ENCODE data around the gene C2orf49.

Gene C2orf49

DNA sequence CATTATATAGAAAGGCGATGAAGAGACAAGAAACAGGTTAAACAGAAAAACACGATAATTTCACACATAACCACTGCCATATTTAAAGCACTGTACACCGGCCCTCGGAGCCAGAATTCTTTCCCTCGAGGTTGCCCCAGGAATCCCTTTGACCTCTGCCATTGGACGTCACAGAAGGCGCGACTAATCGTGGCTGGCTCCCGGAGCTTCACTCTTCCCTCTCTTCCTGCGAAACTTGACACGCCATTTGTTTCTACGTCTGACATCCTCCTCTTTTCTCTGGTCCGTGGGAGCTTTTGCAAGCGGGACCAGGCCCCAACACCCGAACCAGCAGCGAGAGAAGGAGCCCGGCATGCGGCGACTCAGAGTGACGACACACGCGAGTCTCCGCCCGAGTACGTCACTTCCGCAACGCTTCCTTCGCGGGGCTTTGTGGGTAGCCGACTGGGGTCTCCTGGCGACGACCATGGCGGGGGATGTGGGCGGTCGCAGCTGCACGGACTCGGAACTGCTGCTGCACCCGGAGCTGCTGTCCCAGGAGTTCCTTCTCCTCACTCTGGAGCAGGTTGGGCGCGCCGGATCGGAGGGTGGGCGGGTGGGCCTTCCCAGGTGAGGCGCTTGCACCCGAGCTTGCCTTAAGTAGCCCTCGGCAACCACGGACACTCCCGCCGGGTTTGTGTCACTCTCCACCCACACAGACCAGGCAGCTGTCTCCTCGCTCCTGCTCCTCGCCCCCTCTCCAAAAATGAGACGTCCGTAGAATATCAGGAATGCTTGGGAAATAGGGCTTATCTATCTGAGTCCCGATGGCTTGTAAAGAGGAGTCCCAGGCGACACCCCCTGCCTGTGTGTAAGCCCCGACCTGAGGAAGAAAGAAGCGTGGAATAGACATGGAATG is at the start of gene C2orf49:
TSS of gene C2orf49 (plus strand) at position 419 of the 898 bp plus-strand sequence. CDS start at position 467, 48 bp downstream.
- H3K4me3 ChIP-seq (ENCODE audit: low read length) = peak within 1 kb of the TSS; percentile 100
- no peaks in the 10 kb centered on the region for H3K9me3 ChIP-seq (ENCODE audit: control insufficient read depth, low read length)
- peaks cover 30% of the 10 kb centered on the region for H3K4me1 ChIP-seq (ENCODE audit: control insufficient read depth, insufficient read depth, low read length)
- H3K36me3 ChIP-seq (ENCODE audit: control insufficient read depth, insufficient read depth, low read length, severe bottlenecking) = peaks cover 33% of the 10 kb centered on the region
- H3K9ac ChIP-seq (ENCODE audit: low read length) = peak within 1 kb of the TSS; percentile 91
- peak; percentile 95 for DNase-seq (ENCODE audit: low read depth)
- no peaks in the 10 kb centered on the region for H3K27me3 ChIP-seq (replicated peaks; ENCODE audit: control insufficient read depth, insufficient read depth, low read length)

DNA sequence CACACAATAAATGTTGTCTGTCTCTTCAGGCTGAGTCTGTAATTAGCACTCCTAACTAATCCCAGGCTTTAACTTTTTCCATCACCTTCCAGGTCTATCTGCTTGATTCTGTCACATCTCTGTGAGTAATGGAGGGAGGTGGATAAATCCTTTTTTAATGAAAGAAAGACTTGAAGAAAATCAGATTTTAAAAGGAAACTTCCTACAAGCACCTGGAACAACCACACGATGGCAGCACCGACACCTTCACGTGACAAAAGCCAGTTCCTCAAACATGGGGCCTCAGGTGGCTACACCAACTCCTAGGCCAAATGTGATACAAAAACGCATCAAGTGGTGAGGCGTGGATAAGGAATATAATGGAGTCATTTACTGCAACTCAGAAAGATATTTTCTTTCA is 49.6 kb upstream of the C2orf49 start:
- Histone ChIP-seq H3K27me3 (replicated peaks; ENCODE audit: control insufficient read depth, insufficient read depth, low read length) (no peaks in the 10 kb centered on the region), H3K36me3 (ENCODE audit: control insufficient read depth, insufficient read depth, low read length, severe bottlenecking) (peaks cover 57% of the 10 kb centered on the region), H3K9me3 (ENCODE audit: control insufficient read depth, low read length) (no peaks in the 10 kb centered on the region), H3K4me1 (ENCODE audit: control insufficient read depth, insufficient read depth, low read length) (peaks cover 5% of the 10 kb centered on the region), H3K9ac (ENCODE audit: low read length) (no peak overlapping the region), H3K4me3 (ENCODE audit: low read length) (no peak overlapping the region)
- peak; percentile 49 for DNase-seq (ENCODE audit: low read depth)

- peaks cover 57% of the 10 kb centered on the region for H3K36me3 ChIP-seq (ENCODE audit: control insufficient read depth, insufficient read depth, low read length, severe bottlenecking)
- no peaks in the 10 kb centered on the region for H3K27me3 ChIP-seq (replicated peaks; ENCODE audit: control insufficient read depth, insufficient read depth, low read length)
- no peak overlapping the region for H3K4me3 ChIP-seq (ENCODE audit: low read length)
- H3K4me1 ChIP-seq (ENCODE audit: control insufficient read depth, insufficient read depth, low read length) = peaks cover 5% of the 10 kb centered on the region
- H3K9ac ChIP-seq (ENCODE audit: low read length) = no peak overlapping the region
- H3K9me3 ChIP-seq (ENCODE audit: control insufficient read depth, low read length) = no peaks in the 10 kb centered on the region
- DNase-seq (ENCODE audit: low read depth) = no peak
Measured at GRCh38 chr2:105288133-105288532, 49.2 kb upstream of the C2orf49 start.

DNA sequence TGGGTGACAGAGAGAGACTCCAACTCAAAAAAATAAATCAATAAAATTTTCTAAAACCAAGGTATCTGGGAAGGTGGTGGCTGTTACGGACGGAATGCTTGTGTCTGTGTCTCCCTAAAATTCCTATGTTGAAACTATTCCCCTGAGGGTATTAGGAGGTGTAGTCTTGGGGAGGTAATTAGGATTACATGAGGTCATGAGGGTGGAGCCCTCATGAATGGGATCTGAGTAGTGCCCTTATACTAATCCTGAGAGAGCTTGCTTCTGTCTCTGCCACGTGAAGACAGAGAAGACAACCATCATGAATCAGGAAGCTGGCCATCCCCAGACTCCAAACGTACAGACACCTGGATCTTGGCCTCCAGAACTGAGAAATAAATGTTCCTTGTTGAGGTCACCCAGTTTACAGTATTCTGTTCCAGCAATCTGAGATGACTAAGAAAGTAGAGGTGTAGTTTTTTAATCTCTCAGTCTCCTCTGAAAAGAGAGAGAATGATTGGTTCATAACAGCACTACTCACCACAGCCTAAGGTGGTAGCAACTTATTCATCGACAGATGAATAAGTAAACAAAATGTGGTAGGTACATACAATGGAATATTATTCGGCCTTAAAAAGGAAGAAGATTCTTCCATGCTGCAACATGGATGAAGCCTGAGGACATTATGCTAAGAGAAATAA is 46.2 kb upstream of the C2orf49 start:
- H3K9ac ChIP-seq (ENCODE audit: low read length) = no peak overlapping the region
- DNase-seq (ENCODE audit: low read depth) = no peak
- no peaks in the 10 kb centered on the region for H3K9me3 ChIP-seq (ENCODE audit: control insufficient read depth, low read length)
- H3K4me1 ChIP-seq (ENCODE audit: control insufficient read depth, insufficient read depth, low read length) = peaks cover 5% of the 10 kb centered on the region
- H3K36me3 ChIP-seq (ENCODE audit: control insufficient read depth, insufficient read depth, low read length, severe bottlenecking) = peaks cover 48% of the 10 kb centered on the region
- no peak overlapping the region for H3K4me3 ChIP-seq (ENCODE audit: low read length)
- H3K27me3 ChIP-seq (replicated peaks; ENCODE audit: control insufficient read depth, insufficient read depth, low read length) = no peaks in the 10 kb centered on the region

DNA sequence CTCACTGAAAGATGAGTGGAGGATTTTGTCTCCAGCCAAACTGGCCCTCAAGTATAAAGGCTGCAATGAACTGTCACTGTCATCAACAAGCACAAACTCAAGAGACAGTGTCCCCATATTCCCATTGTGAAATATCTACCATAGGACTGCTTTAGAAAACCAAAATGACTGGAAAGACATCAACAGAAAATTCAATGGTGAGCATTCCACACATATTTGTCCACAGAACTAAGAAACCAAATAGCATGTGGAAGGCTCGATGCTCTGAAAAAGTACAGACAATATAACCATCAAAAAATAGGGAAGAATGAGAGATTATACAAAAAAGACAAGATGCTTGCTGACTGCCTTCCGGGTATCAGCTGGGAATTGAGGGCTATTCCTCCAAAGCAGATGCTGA is 45.4 kb upstream of the C2orf49 start:
- no peak overlapping the region for H3K9ac ChIP-seq (ENCODE audit: low read length)
- H3K36me3 ChIP-seq (ENCODE audit: control insufficient read depth, insufficient read depth, low read length, severe bottlenecking) = peaks cover 51% of the 10 kb centered on the region
- H3K4me1 ChIP-seq (ENCODE audit: control insufficient read depth, insufficient read depth, low read length) = peaks cover 5% of the 10 kb centered on the region
- no peak overlapping the region for H3K4me3 ChIP-seq (ENCODE audit: low read length)
- no peaks in the 10 kb centered on the region for H3K27me3 ChIP-seq (replicated peaks; ENCODE audit: control insufficient read depth, insufficient read depth, low read length)
- DNase-seq (ENCODE audit: low read depth) = peak; percentile 48
- H3K9me3 ChIP-seq (ENCODE audit: control insufficient read depth, low read length) = no peaks in the 10 kb centered on the region

GRCh38 chr2:105294046-105294445 is 43.3 kb upstream of the C2orf49 start:
- Histone ChIP-seq H3K36me3 (ENCODE audit: control insufficient read depth, insufficient read depth, low read length, severe bottlenecking) (peaks cover 63% of the 10 kb centered on the region), H3K4me3 (ENCODE audit: low read length) (no peak overlapping the region), H3K4me1 (ENCODE audit: control insufficient read depth, insufficient read depth, low read length) (peaks cover 5% of the 10 kb centered on the region), H3K9ac (ENCODE audit: low read length) (no peak overlapping the region), H3K27me3 (replicated peaks; ENCODE audit: control insufficient read depth, insufficient read depth, low read length) (no peaks in the 10 kb centered on the region), H3K9me3 (ENCODE audit: control insufficient read depth, low read length) (no peaks in the 10 kb centered on the region)
- no peak for DNase-seq (ENCODE audit: low read depth)

GRCh38 chr2:105294844-105295481 is 42.4 kb upstream of the C2orf49 start:
- Histone ChIP-seq H3K9me3 (ENCODE audit: control insufficient read depth, low read length) (no peaks in the 10 kb centered on the region), H3K9ac (ENCODE audit: low read length) (no peak overlapping the region), H3K27me3 (replicated peaks; ENCODE audit: control insufficient read depth, insufficient read depth, low read length) (no peaks in the 10 kb centered on the region), H3K36me3 (ENCODE audit: control insufficient read depth, insufficient read depth, low read length, severe bottlenecking) (peaks cover 55% of the 10 kb centered on the region), H3K4me1 (ENCODE audit: control insufficient read depth, insufficient read depth, low read length) (peaks cover 5% of the 10 kb centered on the region), H3K4me3 (ENCODE audit: low read length) (no peak overlapping the region)
- DNase-seq (ENCODE audit: low read depth) = peak; percentile 87

DNA sequence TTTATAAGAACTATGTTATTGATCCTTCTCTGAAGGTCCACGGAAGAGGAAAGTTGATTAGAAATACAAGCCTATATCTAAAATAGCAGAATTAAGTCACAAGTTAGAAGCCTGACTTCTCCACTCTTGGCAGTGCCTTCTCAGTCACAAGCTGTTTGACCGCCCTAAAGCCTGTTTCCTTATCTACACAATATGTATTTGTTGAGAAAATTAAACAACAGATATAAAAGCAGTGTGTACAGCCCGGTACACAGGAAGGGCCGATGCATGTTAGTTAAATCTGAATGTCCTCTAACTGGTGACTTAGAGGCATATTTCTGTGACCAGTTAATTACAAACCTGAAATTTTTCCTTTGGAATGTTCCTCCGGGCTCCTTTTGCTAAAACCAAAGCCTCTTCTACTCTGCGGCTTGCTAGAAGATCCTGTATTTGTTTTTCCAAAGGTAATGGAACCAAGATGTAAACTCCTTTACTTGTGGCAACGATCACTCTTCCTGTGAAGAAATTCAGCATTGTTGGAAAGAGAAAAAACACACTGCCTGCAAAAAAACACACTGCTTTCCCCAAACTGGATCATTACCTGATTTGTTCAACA is 41.2 kb upstream of the C2orf49 start:
- no peak overlapping the region for H3K9ac ChIP-seq (ENCODE audit: low read length)
- H3K4me1 ChIP-seq (ENCODE audit: control insufficient read depth, insufficient read depth, low read length) = peaks cover 5% of the 10 kb centered on the region
- peak; percentile 25 for DNase-seq (ENCODE audit: low read depth)
- H3K36me3 ChIP-seq (ENCODE audit: control insufficient read depth, insufficient read depth, low read length, severe bottlenecking) = peaks cover 45% of the 10 kb centered on the region
- H3K9me3 ChIP-seq (ENCODE audit: control insufficient read depth, low read length) = no peaks in the 10 kb centered on the region
- H3K27me3 ChIP-seq (replicated peaks; ENCODE audit: control insufficient read depth, insufficient read depth, low read length) = no peaks in the 10 kb centered on the region
- H3K4me3 ChIP-seq (ENCODE audit: low read length) = no peak overlapping the region

DNA sequence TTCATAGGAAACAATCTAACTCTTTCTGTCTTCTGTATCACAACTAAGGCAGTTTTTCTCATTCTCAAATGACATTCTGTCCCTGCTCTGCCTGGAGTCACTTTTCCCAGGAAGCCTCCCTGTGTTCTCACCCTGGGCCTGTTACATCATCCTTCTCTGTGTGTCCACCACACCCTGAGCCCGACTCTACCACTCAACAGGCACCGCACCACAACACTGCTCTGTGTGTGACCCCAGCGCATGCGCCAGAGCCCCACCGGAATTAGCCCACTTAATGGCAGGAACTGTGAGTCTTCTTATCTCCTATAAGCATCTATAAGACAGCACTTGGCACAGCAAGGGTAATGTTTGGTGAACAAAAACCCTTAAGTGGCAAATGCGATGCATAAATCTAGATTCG is 40.1 kb upstream of the C2orf49 start:
- DNase-seq (ENCODE audit: low read depth) = no peak
- no peak overlapping the region for H3K4me3 ChIP-seq (ENCODE audit: low read length)
- H3K4me1 ChIP-seq (ENCODE audit: control insufficient read depth, insufficient read depth, low read length) = peaks cover 1% of the 10 kb centered on the region
- H3K9ac ChIP-seq (ENCODE audit: low read length) = no peak overlapping the region
- no peaks in the 10 kb centered on the region for H3K27me3 ChIP-seq (replicated peaks; ENCODE audit: control insufficient read depth, insufficient read depth, low read length)
- H3K9me3 ChIP-seq (ENCODE audit: control insufficient read depth, low read length) = no peaks in the 10 kb centered on the region
- peaks cover 40% of the 10 kb centered on the region for H3K36me3 ChIP-seq (ENCODE audit: control insufficient read depth, insufficient read depth, low read length, severe bottlenecking)

DNA sequence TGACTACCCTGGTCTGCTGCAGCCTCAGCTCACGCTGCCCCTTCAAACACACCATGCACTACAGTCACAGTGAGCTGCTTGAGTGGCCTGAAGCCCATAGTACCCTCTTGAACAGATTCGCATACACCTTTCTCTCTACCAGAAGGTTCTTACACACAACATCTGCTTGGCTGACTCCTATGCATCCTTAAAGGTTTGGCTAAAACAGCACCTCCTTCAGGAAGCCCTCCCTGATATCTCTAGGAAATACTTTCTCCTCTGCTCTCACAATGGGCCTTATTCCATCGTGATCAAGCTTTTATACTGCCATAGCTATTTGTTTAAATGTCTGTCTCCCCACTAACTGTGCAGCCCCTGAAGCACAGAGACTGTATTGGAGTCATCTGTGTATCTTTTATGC is 39.3 kb upstream of the C2orf49 start:
- Histone ChIP-seq H3K27me3 (replicated peaks; ENCODE audit: control insufficient read depth, insufficient read depth, low read length) (no peaks in the 10 kb centered on the region), H3K4me1 (ENCODE audit: control insufficient read depth, insufficient read depth, low read length) (no peaks in the 10 kb centered on the region), H3K9me3 (ENCODE audit: control insufficient read depth, low read length) (no peaks in the 10 kb centered on the region), H3K9ac (ENCODE audit: low read length) (no peak overlapping the region), H3K4me3 (ENCODE audit: low read length) (no peak overlapping the region), H3K36me3 (ENCODE audit: control insufficient read depth, insufficient read depth, low read length, severe bottlenecking) (peaks cover 40% of the 10 kb centered on the region)
- DNase-seq (ENCODE audit: low read depth) = no peak

GRCh38 chr2:105299290-105299689 is 38.0 kb upstream of the C2orf49 start:
- Histone ChIP-seq H3K4me3 (ENCODE audit: low read length) (no peak overlapping the region), H3K4me1 (ENCODE audit: control insufficient read depth, insufficient read depth, low read length) (no peaks in the 10 kb centered on the region), H3K9me3 (ENCODE audit: control insufficient read depth, low read length) (no peaks in the 10 kb centered on the region), H3K36me3 (ENCODE audit: control insufficient read depth, insufficient read depth, low read length, severe bottlenecking) (peaks cover 32% of the 10 kb centered on the region), H3K27me3 (replicated peaks; ENCODE audit: control insufficient read depth, insufficient read depth, low read length) (no peaks in the 10 kb centered on the region), H3K9ac (ENCODE audit: low read length) (no peak overlapping the region)
- no peak for DNase-seq (ENCODE audit: low read depth)

All from adipocyte (in vitro differentiated cells).